ENCODE results near the gene RCOR2. TPM values are rescaled to one million over a fixed set of nuclear protein-coding genes. Genes with fewer than 3 reads are reported as not detected.

Gene RCOR2
- total and polyA plus RNA-seq, 2 of the 13 experiments (the other 11 are each of a cell fraction or from before 2014, with no cell fraction given): 8.3 to 8.5 TPM

- TF ChIP-seq TRAFD1 (CRISPR knock-in tag; IDR thresholded peaks at IDR 0.05; ENCODE audit: borderline replicate concordance): no peak
- TF ChIP-seq ZNF674 (CRISPR knock-in tag; IDR thresholded peaks at IDR 0.05; ENCODE audit: low read depth): no peak
- no peak for TF ChIP-seq ZNF382 (CRISPR knock-in tag; IDR thresholded peaks at IDR 0.05; ENCODE audit: borderline replicate concordance)
- no peak for TF ChIP-seq ZNF251 (CRISPR knock-in tag; IDR thresholded peaks at IDR 0.05)
- TF ChIP-seq TCF7L2 (IDR thresholded peaks at IDR 0.05; ENCODE audit: low read depth, low read length): no peak
- no peak for TF ChIP-seq ZBTB39 (CRISPR knock-in tag; IDR thresholded peaks at IDR 0.05)
- no peak for TF ChIP-seq TOE1 (CRISPR knock-in tag; IDR thresholded peaks at IDR 0.05)
- no peak for TF ChIP-seq ZNF792 (CRISPR knock-in tag; IDR thresholded peaks at IDR 0.05)
- no peak for TF ChIP-seq PITX1 (CRISPR knock-in tag; IDR thresholded peaks at IDR 0.05)
- no peak for TF ChIP-seq PBX3 (CRISPR knock-in tag; IDR thresholded peaks at IDR 0.05; ENCODE audit: borderline replicate concordance)
- peak; percentile 99 for TF ChIP-seq RXRA (CRISPR knock-in tag; IDR thresholded peaks at IDR 0.05)
- TF ChIP-seq ZNF546 (CRISPR knock-in tag; conservative IDR thresholded peaks at IDR 0.05): no peak
- TF ChIP-seq NR2C2 (CRISPR knock-in tag; IDR thresholded peaks at IDR 0.05; ENCODE audit: borderline replicate concordance): peak; percentile 50; the same call in 1 of the 2 replicates
- TF ChIP-seq HES4 (CRISPR knock-in tag; IDR thresholded peaks at IDR 0.05; ENCODE audit: borderline replicate concordance): no peak
- TF ChIP-seq CREB1 (IDR thresholded peaks at IDR 0.05): no peak
- 0 out of 2 replicates have a peak, but pooled peaks have one; percentile 35 for TF ChIP-seq CREB1 (CRISPR knock-in tag; IDR thresholded peaks at IDR 0.05)
- TF ChIP-seq ZNF225 (CRISPR knock-in tag; IDR thresholded peaks at IDR 0.05): no peak
- no peak for TF ChIP-seq THAP8 (CRISPR knock-in tag; IDR thresholded peaks at IDR 0.05; ENCODE audit: borderline replicate concordance)
- TF ChIP-seq ZNF160 (CRISPR knock-in tag; IDR thresholded peaks at IDR 0.05): no peak
- no peak for TF ChIP-seq MTF1 (CRISPR knock-in tag; IDR thresholded peaks at IDR 0.05)
- TF ChIP-seq SAFB2 (CRISPR knock-in tag; IDR thresholded peaks at IDR 0.05; ENCODE audit: borderline replicate concordance, low read depth): no peak
- 0 out of 2 replicates have a peak, but pooled peaks have one; percentile 39 for TF ChIP-seq ZNF670 (CRISPR knock-in tag; IDR thresholded peaks at IDR 0.05; ENCODE audit: borderline replicate concordance)
- TF ChIP-seq RBM22 (optimal IDR thresholded peaks at IDR 0.05; ENCODE audit: low read length): no peak
- no peak for TF ChIP-seq ZNF205 (CRISPR knock-in tag; IDR thresholded peaks at IDR 0.05)
- TF ChIP-seq ZFP82 (CRISPR knock-in tag; IDR thresholded peaks at IDR 0.05; ENCODE audit: borderline replicate concordance): no peak
These were observed 28.0 kb upstream of the RCOR2 start (continued) for GRCh38 chr11:63944987-63945386.

Data from HepG2 (cell line).